Memory B cell (primary cell): ENCODE results near the gene INTS15.
A peak's percentile ranks its signal among the peaks of the same experiment; 100 is the strongest.

Source experiments
- ATAC-seq: fragments of 150-1000 bp; cut with Tn5 transposase; 2 replicates; pipeline ENCODE4 v1.10.0; 2021; ENCODE audit warnings: low read depth, mild to moderate bottlenecking, moderate library complexity
- DNase-seq, 2 donors: peaks; one replicate each; pipeline ENCODE4 v3.0.0; 2022; ENCODE audit warnings: low spot score in 2 of 2
- H3K27ac Mint-ChIP-seq: one replicate; pipeline ENCODE4 v1.8.0; 2022; ENCODE audit warnings: mild to moderate bottlenecking, moderate library complexity, mixed read lengths
- H3K27me3 Mint-ChIP-seq: one replicate; pipeline ENCODE4 v1.8.0; 2022; ENCODE audit warnings: mixed read lengths
- H3K36me3 Mint-ChIP-seq: one replicate; pipeline ENCODE4 v1.8.0; 2022; ENCODE audit warnings: mild to moderate bottlenecking, mixed read lengths
- H3K4me1 Mint-ChIP-seq: one replicate; pipeline ENCODE4 v1.8.0; 2022; ENCODE audit warnings: mixed read lengths
- H3K4me3 Mint-ChIP-seq: one replicate; pipeline ENCODE4 v1.8.0; 2022; ENCODE audit warnings: mild to moderate bottlenecking, moderate library complexity, mixed read lengths
- H3K9me3 Mint-ChIP-seq: one replicate; pipeline ENCODE4 v1.8.0; 2022; ENCODE audit warnings: mixed read lengths

Gene INTS15

DNA sequence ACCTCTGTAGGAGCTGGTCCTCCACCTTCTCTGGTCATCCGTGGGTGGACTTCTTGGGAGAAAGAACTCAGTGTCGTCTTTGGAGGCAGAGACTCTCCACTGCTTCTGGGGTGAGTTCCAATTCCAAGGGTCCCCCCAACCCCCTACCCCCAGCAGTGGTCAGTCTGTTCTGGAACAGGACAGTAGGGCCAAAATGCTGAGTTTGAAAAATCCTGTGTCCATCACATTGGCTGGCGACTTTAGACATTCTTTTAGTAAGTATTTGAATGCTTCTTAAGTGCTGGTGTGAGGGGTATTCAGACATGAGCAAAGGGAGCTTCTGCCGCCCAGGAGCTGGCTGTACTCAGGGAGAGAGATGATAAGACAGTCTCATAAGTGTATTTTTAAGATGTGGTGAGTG is 49.2 kb downstream of the INTS15 start:
- ATAC-seq, result no peak
- peaks cover under 1% of the 10 kb centered on the region for H3K9me3 Mint-ChIP-seq
- H3K4me1 Mint-ChIP-seq, result peaks cover 24% of the 10 kb centered on the region
- H3K27ac Mint-ChIP-seq, result peak overlapping the region; percentile 93
- peaks cover 22% of the 10 kb centered on the region for H3K36me3 Mint-ChIP-seq
- H3K27me3 Mint-ChIP-seq, result no peaks in the 10 kb centered on the region
- H3K4me3 Mint-ChIP-seq, result peak overlapping the region; percentile 84
- no peak for DNase-seq

DNA sequence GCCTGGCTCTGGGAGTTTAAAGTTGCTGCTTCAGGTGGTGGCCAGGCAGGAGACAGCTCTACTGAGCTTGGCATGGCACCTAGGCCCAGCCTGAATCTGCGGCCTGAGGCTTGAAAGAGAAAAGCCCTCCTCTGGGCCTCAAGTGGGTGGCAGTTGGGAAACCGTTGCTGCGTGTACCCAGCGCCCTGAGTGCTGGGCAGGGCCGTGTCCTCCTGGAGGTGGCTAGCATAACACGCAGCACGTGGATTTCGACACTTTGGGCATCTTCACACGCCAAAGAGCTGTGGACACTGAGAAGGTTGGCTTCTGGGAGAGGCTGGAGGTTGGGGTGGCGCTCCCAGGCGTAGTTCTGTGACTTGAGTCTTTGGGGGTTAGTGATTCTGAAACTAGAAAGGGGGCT is 49.8 kb downstream of the INTS15 start:
- ATAC-seq (no peak), DNase-seq (no peak)
- Mint-ChIP-seq H3K36me3 (peaks cover 23% of the 10 kb centered on the region), H3K27me3 (no peaks in the 10 kb centered on the region), H3K4me1 (peaks cover 23% of the 10 kb centered on the region), H3K9me3 (no peaks in the 10 kb centered on the region), H3K4me3 (no peak overlapping the region), H3K27ac (peak overlapping the region; percentile 93)

DNA sequence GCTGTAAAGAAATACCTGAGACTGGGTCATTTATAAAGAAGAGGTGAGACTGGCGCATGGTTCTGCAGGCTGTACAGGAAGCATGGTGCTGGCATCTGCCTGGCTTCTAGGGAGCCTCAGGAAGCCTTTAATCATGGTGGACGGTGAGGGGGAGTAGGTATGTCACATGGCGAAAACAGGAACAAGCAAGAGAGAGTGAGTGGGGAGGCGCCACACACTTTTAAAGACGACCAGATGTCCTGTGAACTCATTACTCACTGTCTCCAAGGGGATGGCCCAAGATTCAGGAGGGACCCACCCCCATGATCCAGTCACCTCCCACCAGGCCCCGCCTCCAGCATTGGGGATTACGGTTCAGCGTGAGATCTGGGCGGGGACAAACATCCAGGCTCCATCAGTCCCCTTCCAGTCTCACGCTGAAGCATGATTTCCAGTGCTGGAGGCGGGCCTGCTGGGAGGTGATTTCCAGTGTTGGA is 50.5 kb downstream of the INTS15 start:
- Mint-ChIP-seq H3K4me1 (peaks cover 23% of the 10 kb centered on the region), H3K27me3 (no peaks in the 10 kb centered on the region), H3K36me3 (peaks cover 23% of the 10 kb centered on the region), H3K9me3 (no peaks in the 10 kb centered on the region), H3K27ac (no peak overlapping the region), H3K4me3 (no peak overlapping the region)
- ATAC-seq, result no peak
- DNase-seq, result no peak

DNA sequence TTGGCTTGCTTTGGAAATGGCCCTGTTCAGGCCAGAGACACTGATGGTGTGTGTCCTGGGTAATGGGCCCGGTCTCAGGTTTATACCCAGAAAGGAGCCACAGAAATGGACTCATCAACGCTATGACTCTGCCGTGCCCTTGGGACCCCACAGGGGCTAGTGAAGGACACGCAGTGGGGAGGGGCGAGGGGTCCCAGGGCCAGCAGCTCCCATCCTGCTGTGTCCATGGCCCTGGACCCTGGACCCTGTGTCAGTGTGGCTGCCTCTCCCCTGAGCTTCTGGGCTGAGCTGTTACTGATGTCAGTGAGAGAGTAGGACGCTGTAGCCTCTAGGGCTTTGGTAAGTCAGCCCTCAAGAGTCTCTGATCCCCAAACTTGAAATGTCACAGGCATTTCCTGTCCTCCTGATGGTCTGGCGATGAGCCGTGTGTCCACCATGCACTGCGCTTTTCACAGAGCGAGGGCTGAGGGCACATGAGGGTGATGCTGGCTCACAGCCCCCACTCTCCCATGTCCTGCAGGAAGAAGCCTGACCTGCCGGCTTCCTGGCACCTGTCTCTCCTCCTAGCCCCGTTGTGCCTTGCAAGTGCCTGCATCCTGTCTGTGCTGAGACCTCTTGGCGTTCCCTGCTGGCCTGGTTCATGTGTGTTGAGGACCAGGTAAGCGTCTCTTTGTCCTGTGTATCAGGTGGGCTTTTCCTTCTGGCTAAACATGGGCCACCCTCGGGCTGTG is 51.6 kb downstream of the INTS15 start:
- no peaks in the 10 kb centered on the region for H3K9me3 Mint-ChIP-seq
- H3K4me3 Mint-ChIP-seq, result no peak overlapping the region
- peaks cover 23% of the 10 kb centered on the region for H3K36me3 Mint-ChIP-seq
- DNase-seq, result no peak
- no peak for ATAC-seq
- no peaks in the 10 kb centered on the region for H3K27me3 Mint-ChIP-seq
- peaks cover 20% of the 10 kb centered on the region for H3K4me1 Mint-ChIP-seq
- no peak overlapping the region for H3K27ac Mint-ChIP-seq

- H3K36me3 Mint-ChIP-seq, result peaks cover 25% of the 10 kb centered on the region
- H3K27ac Mint-ChIP-seq, result peak overlapping the region; percentile 45
- H3K4me1 Mint-ChIP-seq, result peaks cover 18% of the 10 kb centered on the region
- H3K9me3 Mint-ChIP-seq, result no peaks in the 10 kb centered on the region
- no peaks in the 10 kb centered on the region for H3K27me3 Mint-ChIP-seq
- ATAC-seq (no peak), DNase-seq (no peak)
- no peak overlapping the region for H3K4me3 Mint-ChIP-seq
Observed at GRCh38 chr7:6642239-6642839, 52.5 kb downstream of the INTS15 start.

DNA sequence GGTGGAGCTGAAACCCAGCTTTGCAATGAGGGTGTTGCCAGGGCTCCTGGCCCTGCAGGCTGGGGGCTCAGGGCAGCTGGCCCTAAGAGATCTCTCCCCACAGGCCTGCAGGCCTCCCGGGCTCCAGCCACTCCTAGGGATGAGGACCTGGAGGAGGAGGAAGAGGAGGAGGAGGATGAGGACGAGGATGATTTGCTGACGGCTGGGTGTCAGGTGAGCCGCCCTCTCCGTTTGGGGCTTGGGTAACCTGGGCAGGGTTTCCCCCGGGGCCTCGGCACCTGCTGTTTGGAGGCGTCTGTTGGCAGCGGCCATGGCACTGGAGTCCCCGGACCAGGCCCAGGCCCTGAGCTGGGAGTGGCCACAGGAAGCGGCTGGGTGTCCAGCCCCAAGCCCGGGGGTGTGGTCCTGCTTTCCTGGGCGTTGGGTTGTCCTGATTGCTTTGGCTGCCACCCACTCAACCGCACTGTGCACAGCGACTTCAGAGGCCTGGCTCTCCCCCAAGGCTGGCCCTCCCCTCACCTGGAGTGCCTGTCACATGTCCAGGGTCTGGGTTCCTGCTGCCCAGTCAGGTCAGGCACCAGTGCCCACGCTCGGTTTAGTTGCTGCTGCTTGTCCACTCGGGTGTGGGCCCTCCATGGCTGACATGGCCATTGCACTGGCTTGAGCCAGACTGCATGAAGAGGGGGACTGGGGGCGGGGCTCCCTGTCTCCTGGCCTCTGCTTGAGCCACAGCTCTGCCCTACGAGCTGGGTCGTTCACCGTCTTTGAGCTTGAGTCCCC is 53.2 kb downstream of the INTS15 start:
- Mint-ChIP-seq H3K27me3 (no peaks in the 10 kb centered on the region), H3K27ac (no peak overlapping the region), H3K9me3 (no peaks in the 10 kb centered on the region), H3K4me3 (no peak overlapping the region), H3K36me3 (peaks cover 25% of the 10 kb centered on the region), H3K4me1 (peaks cover 15% of the 10 kb centered on the region)
- ATAC-seq (no peak), DNase-seq (no peak)

GRCh38 chr7:6643915-6644625 is 54.2 kb downstream of the INTS15 start:
- DNase-seq, result no peak
- H3K4me3 Mint-ChIP-seq, result no peak overlapping the region
- peaks cover 9% of the 10 kb centered on the region for H3K4me1 Mint-ChIP-seq
- H3K9me3 Mint-ChIP-seq, result no peaks in the 10 kb centered on the region
- H3K36me3 Mint-ChIP-seq, result peaks cover 28% of the 10 kb centered on the region
- no peaks in the 10 kb centered on the region for H3K27me3 Mint-ChIP-seq
- ATAC-seq, result no peak
- H3K27ac Mint-ChIP-seq, result no peak overlapping the region

GRCh38 chr7:6644728-6645127 is 54.9 kb downstream of the INTS15 start:
- ATAC-seq, result no peak
- Mint-ChIP-seq H3K9me3 (no peaks in the 10 kb centered on the region), H3K36me3 (peaks cover 28% of the 10 kb centered on the region), H3K4me3 (no peak overlapping the region), H3K27me3 (no peaks in the 10 kb centered on the region), H3K4me1 (peaks cover 7% of the 10 kb centered on the region), H3K27ac (no peak overlapping the region)
- DNase-seq, result no peak

GRCh38 chr7:6646465-6646864 is 56.6 kb downstream of the INTS15 start:
- ATAC-seq (no peak), DNase-seq (no peak)
- Mint-ChIP-seq H3K27me3 (no peaks in the 10 kb centered on the region), H3K4me3 (no peak overlapping the region), H3K27ac (no peak overlapping the region), H3K36me3 (peaks cover 32% of the 10 kb centered on the region), H3K4me1 (peaks cover 3% of the 10 kb centered on the region), H3K9me3 (no peaks in the 10 kb centered on the region)

- Mint-ChIP-seq H3K36me3 (peaks cover 28% of the 10 kb centered on the region), H3K27ac (no peak overlapping the region), H3K4me3 (no peak overlapping the region), H3K9me3 (no peaks in the 10 kb centered on the region), H3K27me3 (no peaks in the 10 kb centered on the region), H3K4me1 (no peaks in the 10 kb centered on the region)
- ATAC-seq (no peak), DNase-seq (no peak)
Observed at GRCh38 chr7:6647080-6647479, 57.3 kb downstream of the INTS15 start.

- H3K36me3 Mint-ChIP-seq, result peaks cover 25% of the 10 kb centered on the region
- no peaks in the 10 kb centered on the region for H3K27me3 Mint-ChIP-seq
- ATAC-seq, result no peak
- H3K9me3 Mint-ChIP-seq, result no peaks in the 10 kb centered on the region
- no peak for DNase-seq
- H3K4me3 Mint-ChIP-seq, result no peak overlapping the region
- H3K27ac Mint-ChIP-seq, result no peak overlapping the region
- H3K4me1 Mint-ChIP-seq, result no peaks in the 10 kb centered on the region
Observed at GRCh38 chr7:6647541-6647940, 57.7 kb downstream of the INTS15 start.

DNA sequence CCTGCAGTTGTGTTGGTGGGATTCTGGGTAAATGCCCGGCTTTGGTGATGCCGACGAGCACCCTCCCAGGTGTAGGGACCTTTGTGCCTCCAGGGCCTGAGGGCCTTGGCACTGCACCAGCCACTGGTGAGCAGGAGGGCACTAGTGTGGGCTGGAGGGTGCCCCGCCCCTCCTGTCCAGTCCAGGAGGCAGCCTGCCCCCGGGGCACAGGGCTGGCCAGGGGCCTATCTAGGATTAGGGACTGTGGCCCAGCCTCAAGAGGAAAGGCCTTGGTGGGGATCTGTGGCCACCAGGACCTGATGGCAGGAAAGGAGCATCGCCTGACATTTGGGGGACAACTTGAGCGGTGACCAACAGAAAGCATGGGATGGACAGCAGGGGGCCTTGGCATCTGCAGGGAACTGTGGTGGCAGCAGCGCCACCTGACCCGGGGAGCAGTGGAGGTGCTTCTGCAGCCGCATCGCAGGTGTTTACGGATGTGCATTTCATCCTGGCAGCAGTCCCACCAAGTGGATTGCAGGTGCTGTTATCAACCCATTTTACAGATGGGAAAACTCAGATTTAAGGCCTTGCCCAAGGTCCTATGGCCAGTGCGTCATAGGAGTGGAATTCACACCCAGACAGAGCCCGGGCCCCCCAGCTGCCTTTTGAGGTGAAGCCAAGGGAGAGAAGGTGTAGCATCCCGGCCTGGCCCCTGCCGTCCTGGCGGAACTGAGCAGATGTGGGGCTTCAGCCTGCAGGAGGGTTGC is 58.4 kb downstream of the INTS15 start:
- DNase-seq, result no peak
- no peaks in the 10 kb centered on the region for H3K9me3 Mint-ChIP-seq
- H3K4me1 Mint-ChIP-seq, result no peaks in the 10 kb centered on the region
- peaks cover 22% of the 10 kb centered on the region for H3K36me3 Mint-ChIP-seq
- no peaks in the 10 kb centered on the region for H3K27me3 Mint-ChIP-seq
- no peak for ATAC-seq
- H3K27ac Mint-ChIP-seq, result no peak overlapping the region
- H3K4me3 Mint-ChIP-seq, result no peak overlapping the region

DNA sequence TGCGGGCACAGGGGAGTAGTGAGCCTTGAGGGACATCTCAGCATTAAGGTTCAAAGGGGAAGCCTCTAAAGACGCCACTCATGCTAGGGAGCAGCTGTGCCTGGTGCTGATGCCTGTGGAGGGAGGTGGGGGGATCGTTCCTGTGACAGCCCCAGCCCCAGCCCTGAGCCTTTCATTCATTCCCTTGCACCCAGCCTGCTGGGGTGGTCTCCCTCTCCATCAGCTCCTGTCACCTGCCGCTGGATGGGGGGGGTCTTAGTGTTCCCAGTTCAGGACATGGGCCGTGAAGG is 58.9 kb downstream of the INTS15 start:
- H3K4me1 Mint-ChIP-seq, result no peaks in the 10 kb centered on the region
- H3K27me3 Mint-ChIP-seq, result no peaks in the 10 kb centered on the region
- H3K36me3 Mint-ChIP-seq, result peaks cover 22% of the 10 kb centered on the region
- peak overlapping the region; percentile 69 for H3K27ac Mint-ChIP-seq
- H3K9me3 Mint-ChIP-seq, result no peaks in the 10 kb centered on the region
- DNase-seq, result no peak
- H3K4me3 Mint-ChIP-seq, result no peak overlapping the region
- no peak for ATAC-seq
